Activated T-cell treated with anti-CD3 and anti-CD28 coated beads for 48 hours (primary cell): ENCODE measurements around the gene PPP1R14B.

Experiments
- DNase-seq: peaks from one replicate; pipeline ENCODE4 v3.0.0-alpha.2; 2020; ENCODE audit warnings: low read depth

PPP1R14B gene

DNA sequence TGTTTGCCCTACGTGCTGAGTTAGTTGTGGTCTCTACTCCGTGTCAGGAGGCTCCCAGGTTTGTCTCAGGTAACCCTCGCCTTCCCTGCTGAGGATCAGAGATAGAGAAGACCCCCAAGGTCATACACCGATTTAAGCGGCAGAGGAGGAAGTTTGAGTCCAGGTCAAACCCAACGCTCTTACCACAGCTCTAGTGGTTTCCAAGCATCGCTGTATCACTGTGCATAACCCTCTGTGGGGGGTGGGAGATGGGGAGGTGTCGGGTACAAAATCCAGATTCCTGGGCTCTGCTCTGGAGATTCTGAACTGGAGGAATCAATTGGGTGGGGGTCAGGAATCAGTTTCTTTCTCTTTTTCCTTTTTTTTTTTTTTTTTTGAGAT lies 15.8 kb downstream of the PPP1R14B start:
- no peak for DNase-seq

DNA sequence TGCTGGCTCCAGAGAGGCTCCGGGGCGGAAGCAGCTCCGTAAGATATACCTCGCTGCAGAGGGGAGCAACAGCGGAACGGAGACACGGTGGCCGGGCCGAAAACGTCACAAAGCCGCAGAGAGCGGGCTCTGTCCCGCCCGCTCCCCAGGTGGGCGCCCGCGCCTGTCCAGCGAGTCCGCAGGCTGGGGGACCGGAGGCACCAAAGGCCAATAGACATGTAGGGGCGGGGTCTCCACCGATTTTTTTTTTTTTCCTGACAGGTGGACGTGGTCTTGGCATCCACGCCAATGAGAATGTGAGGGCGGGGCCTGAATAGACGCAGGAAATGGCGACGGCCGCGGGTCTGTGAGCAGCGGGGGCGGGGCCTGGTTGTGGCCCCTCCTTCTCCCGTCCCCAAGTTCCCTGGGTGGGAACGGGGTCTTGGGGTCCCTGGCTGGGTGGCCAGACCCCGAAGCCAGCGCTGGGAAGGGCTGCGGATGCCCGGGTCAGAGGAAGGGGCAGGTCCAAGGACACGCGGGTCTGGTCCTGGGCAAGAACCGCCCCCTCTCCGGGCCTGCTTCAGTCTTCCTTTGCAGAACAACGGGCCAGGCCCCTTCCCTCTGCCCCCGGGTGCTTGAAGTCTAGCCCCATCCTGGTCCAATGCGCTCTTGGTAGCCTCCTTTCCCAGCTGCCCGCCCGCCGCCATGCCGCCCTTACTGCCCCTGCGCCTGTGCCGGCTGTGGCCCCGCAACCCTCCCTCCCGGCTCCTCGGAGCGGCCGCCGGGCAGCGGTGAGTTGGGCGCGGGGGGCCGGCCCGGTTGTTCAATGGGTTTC lies 16.4 kb downstream of the PPP1R14B start, which contains the start of gene DNAJC4:
DNAJC4 (plus strand) TSS at position 378 of the 814 bp plus-strand sequence; CDS start at position 685, 307 bp downstream.
- DNase-seq = peak; percentile 80

DNA sequence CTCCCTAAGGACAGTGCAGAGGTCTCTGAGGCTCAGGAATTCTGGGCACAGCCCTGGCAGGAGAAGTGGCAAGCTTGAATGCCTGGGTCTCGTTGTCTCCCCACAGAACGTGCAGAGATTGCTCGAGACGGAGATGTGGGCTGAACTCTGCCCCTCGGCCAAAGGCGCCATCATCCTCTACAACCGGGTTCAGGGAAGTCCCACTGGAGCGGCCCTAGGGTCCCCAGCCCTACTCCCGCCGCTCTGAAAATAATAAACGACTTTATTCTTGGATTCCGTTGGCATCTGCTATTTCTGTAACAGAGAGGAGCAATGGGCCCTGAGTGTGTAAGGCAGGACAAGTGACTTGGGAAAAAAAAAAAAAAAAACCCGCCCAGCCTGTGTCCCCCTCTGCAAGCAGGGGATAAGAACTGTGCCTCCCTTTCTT lies 17.0 kb downstream of the PPP1R14B start:
- DNase-seq = no peak

DNA sequence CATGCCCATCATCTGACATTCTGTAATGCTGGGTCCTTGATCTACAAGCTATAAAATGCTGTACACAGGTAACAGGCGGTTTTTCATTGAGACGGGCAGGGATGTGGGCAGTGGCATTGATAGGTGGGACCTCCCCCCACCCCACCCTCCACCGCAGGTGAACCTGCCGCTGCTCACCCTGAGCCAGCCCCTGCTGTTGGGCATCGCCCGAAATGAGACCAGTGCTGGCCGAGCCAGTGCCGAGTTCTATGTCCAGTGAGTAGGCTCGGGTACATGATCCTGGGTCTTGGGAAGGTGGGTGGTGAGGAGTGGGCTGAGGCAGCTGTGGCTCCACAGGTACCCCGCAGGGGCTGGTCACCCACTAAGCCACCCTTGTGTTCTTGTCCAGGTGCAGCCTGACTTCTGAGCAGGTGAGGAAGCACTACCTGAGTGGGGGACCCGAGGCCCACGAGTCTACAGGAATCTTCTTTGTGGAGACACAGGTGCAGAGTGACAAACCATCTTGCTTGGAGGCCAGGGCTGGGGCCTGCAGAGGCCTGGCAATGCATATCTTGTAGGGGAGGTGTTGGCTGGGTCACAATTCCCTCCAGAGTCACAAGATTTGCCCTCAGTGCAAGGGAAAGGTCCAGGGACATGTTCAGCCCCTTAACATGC lies 17.5 kb downstream of the PPP1R14B start:
- DNase-seq = no peak

DNA sequence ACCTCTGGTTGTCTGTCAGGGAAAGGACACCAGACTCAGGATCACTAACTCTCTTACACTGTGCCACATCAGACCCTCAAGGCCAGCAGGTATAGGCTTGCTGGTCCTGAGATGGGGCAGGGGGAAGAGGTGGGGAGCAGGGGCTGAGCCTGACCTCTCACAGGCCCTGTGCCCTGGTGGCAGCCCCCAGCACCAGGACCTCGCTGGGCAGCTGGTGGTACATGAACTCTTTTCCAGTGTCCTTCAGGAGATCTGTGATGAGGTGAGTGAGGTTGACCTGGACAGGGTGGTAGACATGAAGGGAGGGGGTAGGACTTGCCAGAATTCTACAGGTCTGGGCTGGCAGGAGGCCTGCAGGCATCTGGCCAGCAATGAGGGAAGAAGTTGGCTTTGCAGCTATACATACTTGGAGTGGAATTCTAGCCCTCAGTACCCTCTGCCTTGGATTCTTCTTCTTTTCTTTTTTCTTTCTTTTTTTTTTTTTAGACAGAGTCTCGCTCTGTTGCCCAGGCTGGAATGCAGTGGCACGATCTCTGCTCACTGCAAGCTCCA lies 19.3 kb downstream of the PPP1R14B start:
- DNase-seq = no peak

DNA sequence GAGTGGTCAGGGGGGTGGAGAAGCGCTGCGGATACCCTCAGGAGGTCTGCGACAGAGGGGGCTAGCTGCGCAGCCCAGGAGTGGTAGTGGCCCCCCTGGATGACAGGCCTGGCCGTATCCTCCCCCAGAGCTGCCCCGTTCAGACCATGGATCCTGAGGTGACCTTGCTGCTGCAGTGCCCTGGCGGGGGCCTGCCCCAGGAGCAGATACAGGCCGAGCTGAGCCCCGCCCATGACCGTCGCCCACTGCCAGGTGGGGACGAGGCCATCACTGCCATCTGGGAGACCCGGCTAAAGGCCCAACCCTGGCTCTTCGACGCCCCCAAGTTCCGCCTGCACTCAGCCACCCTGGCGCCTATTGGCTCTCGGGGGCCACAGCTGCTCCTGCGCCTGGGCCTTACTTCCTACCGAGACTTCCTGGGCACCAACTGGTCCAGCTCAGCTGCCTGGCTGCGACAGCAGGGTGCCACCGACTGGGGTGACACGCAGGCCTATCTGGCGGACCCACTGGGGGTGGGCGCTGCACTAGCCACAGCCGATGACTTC lies 20.2 kb downstream of the PPP1R14B start:
- peak; percentile 63 for DNase-seq

DNA sequence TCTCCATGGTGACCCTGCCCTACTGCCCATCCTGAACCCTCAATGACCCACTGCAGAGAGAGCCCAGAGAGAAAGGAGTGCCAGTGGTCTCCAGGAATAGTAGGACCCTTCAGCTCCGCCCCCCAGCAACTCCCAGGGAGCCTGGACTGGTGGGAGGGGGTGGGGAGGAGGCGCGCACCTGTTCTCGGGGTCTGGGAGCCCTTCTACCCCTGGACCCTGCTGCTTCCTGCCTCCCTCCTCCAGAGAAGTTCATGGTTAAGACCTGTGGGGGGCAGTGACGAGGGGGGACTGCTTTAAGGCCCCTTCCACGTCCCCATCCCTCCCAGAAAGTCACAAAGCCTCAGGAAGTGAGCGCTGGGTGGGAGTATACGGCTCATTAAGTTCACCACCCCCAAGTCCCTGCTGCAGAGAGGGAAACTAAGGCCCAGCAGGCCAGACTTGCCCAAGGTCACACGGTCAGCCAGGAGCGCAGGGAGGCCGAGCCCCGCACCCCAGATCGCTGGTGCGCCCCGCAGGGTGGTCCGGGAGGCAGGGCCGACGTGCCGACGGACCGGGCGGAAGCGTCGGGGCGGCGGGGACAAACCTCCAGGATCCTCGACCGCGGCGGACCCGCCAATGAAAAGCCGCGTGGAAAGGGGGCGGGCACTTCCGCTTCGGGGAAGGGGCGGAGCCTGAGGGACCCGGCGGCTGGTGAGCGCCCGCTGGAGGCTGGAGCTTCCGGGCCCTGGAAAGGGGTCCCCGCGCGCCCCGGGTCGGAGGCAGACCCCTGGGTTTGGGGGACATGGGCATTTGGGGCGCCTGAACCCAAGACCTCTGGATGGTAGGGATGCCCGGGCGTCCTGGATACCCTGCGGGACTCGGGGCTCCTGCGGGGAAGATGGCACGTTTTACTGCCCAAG lies 20.9 kb downstream of the PPP1R14B start, which contains the start of the genes NUDT22 and TRPT1:
NUDT22 (plus strand) TSS at position 667 of the 899 bp plus-strand sequence. CDS start 379 bp downstream, outside the sequence.
TRPT1 (minus strand) TSS at position 579 of the 899 bp plus-strand sequence; CDS start at position 253, 326 bp downstream.
- DNase-seq = peak; percentile 95

DNA sequence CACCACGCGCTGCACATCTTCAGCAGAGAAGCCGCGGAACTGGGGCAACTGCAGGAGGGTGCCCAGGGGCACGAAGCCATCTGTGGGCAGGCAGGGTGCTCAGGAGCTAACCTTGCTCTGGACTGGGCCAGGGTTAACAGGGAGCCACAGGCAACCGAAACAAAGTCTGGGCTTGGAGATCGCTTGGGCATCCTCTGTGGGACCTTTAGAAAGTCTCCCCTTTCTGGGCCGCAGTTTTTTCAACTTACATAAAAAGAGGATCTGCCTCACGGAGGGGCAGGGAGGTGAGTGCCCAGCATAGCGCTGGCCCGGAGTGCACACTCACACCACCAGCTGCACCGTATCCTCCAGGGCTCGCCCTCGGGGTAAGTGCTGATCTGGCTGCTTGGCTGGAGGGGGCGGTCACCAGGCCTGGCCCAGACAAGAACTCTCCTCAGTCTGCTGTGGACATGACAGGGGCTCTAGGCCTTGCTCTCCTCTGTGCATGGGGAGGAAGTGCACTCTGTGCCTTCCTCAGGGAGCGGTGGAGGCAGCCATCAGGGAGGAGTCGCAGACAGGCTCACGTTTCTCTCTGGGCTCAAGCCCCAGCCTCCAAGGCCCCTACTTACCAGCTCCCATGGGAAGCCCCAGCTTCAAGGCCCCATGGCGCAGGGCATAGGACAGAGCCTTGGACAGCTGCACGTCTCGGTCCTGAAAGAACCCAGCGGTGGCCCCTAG lies 21.7 kb downstream of the PPP1R14B start:
- DNase-seq = no peak

DNA sequence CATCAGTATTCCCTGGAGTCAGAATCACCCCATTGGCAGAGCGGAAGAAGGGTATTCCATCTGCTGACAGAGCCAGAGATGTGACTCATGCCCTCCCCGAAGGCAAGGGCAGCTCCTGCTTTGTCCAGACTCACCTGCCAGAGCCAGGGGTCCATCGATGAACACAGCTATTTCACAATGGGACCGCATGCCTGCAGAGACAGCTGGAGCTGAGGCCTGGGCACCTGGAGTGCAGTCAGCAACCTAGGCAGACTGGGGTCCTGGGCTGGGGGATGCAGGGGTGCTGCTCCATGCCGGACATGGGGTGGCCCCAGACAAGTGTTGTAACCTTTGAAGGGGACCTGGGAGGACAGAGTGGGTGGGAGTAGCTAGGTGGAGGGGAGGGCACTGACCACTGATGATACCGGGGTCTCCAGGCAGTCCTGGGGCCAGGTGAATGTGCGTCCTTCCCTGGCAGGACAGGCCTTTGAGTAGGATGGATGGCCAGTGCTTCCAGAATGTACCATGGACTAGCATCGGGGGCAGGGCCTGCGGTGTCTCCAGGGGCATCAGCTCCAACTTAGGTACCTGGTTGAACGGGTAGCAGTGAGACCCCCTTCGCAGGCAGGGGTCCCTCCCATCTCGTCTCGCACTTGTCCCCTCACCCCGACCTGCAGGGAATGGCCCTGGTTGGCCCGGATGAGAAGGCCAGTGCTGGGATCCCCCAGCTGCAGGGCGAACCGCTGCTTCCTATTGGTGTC lies 22.4 kb downstream of the PPP1R14B start:
- DNase-seq = no peak

DNA sequence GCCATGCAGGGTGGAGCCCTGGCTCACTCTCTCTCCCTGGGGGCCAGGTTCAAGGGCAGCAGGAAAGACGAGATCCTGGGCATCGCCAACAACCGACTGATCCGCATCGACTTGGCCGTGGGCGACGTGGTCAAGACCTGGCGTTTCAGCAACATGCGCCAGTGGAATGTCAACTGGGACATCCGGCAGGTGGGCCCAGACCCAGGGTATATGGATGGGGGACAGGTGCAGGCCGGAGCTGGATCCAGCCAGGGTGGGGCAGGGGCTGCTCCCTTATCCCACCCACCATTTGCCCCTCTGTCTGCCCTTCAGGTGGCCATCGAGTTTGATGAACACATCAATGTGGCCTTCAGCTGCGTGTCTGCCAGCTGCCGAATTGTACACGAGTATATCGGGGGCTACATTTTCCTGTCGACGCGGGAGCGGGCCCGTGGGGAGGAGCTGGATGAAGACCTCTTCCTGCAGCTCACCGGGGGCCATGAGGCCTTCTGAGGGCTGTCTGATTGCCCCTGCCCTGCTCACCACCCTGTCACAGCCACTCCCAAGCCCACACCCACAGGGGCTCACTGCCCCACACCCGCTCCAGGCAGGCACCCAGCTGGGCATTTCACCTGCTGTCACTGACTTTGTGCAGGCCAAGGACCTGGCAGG lies 23.6 kb downstream of the PPP1R14B start:
- DNase-seq = no peak

DNA sequence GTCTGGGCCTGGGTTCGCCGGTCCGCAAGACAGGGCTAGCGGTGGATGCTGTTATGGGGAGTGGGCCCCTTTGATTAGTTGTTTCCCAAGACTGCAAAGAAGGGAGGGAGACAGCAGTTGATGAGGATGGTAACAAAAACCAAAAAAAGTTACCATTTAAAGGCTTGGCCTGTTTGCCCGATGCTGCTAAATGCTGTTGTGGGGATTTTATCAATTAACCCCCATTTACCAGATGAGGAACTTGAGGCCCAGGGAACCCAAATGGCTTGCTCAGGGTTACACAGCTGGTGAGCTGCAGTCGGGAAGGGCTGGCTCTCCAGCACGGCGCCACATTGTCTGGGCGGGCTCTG lies 24.1 kb downstream of the PPP1R14B start:
- DNase-seq = no peak

DNA sequence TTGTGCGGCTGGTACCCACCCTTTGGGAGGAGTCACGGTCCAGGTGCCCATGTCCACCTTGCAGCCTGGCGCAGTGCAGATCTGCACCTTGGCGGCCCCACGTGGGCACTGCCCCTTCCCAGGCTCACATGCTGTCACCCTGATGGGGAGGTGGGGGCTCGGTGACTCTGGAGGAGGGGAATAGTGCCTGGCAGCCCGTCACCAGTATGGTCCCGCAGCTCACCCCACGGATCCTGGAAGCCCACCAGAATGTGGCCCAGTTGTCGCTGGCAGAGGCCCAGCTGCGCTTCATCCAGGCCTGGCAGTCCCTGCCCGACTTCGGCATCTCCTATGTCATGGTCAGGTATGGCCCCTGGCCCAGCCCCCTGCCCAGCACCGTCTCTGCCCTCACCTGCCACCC lies 25.9 kb downstream of the PPP1R14B start:
- no peak for DNase-seq

DNA sequence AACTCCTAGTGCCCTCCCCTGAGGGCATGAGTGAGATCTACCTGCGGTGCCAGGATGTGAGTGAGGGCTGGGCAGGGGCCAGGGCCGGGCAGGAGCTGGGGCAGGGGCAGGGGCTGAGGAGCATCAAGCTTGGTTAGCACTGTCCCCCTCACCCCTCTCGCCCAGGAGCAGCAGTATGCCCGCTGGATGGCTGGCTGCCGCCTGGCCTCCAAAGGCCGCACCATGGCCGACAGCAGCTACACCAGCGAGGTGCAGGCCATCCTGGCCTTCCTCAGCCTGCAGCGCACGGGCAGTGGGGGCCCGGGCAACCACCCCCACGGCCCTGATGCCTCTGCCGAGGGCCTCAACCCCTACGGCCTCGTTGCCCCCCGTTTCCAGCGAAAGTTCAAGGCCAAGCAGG lies 26.5 kb downstream of the PPP1R14B start:
- no peak for DNase-seq

DNA sequence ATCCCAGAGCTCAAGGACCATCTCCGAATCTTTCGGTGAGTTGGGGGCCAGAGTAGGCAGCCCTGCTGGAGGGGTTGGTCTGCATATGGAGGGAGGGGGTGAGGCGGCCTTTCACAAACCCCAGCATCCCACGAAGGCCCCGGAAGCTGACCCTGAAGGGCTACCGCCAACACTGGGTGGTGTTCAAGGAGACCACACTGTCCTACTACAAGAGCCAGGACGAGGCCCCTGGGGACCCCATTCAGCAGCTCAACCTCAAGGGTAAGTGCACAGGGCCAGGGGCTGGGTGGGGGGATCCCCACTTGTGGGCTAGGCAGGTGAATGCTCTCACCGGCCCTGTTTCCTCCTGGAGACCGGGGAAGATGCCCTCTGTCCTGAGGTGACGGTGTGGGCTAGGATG lies 27.0 kb downstream of the PPP1R14B start:
- no peak for DNase-seq

DNA sequence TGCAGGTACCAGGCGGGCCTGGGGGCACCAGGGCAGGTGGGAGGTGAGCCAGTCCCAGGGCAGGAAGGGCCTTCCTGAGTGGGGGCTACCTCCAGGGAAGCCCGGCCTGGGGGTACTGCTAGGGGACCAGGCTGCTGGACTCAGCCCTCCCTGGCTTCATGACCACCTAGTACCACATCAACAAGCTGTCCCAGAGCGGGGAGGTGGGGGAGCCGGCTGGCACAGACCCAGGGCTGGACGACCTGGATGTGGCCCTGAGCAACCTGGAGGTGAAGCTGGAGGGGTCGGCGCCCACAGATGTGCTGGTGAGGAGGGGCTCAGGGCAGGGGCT lies 27.4 kb downstream of the PPP1R14B start:
- DNase-seq = no peak

DNA sequence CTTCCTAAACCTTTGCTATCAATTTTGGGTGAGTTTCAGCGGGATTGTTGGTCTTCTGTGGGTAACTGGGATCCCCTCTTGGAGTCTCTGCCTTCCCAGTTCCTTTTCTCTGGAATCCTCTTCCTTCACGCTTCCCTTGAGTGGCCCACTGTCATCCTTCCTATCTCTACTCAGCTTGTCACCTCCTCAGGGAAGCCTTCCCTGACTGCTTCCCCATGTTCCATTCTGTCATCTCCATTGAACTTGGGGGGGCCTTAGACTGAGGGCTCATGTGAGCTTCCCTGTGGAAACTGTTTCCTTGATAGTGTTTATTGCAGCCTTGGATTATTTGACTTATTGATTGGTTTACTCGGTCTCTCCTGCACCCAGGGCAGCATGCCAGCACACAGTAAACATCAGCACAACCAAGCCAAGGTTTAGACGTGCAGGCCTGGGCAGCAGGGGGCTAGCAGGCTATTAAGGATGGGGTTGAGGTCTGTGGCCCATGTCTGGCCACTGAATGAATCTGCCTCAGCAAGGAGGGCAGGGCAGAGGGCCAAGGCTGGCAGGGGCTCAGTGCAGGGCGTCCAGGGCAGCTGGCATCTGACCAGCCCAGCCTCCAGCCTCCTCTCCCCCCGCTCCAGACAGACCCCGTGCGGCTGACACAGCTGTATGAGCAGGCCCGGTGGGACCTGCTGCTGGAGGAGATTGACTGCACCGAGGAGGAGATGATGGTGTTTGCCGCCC lies 28.0 kb downstream of the PPP1R14B start:
- no peak for DNase-seq

DNA sequence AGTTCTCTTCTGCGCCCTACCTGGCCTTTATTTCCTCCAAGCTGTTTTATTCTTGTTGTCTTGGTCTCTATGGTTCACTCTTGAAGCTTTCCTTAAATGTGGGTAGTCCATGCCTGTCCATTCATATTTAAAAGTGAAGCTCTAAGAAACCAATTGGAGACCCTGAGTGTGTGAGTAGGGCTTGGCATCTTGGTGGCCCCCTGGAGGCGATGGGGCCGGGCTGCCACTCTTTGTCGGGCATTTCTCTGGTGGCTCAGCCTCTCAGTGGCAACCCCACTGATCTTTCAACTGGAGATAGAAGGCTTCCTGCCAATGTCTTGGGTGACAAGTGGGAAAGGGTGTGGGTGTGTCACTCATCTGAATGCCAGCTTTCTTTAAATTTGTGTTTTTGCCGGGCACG lies 29.9 kb downstream of the PPP1R14B start:
- no peak for DNase-seq

DNA sequence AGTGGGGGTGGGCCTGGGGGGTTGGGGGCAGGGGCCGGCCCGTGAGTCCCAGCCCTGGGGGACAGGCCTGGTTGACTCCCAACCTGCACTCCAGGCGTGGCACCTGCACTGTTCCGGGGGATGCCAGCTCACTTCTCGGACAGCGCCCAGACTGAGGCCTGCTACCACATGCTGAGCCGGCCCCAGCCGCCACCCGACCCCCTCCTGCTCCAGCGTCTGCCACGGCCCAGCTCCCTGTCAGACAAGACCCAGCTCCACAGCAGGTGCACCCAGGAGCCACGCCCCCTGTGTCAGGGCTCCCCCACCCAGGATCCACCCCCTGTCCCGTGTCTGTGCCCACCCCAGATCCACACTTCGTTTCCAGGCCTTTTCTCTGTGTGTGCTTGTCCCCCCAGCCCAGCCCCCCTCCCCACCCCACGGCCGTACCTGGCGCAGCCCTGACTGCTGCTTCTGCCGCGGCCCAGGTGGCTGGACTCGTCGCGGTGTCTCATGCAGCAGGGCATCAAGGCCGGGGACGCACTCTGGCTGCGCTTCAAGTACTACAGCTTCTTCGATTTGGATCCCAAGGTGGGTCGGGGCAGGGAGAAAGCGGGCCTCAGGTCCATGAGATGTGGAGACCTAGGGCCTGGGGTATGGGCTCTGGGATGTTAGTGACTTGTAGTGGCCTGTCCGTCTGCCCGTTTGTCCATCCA lies 35.4 kb downstream of the PPP1R14B start:
- DNase-seq = no peak
